SH-SY5Y (cell line): ENCODE results near the gene THRB.

Source experiments
- GATA2 ChIP-seq: IDR thresholded peaks from 2 replicates; pipeline ENCODE4 v1.6.1; 2011; ENCODE audit warnings: mild to moderate bottlenecking, low read depth, low read length
- GATA3 ChIP-seq: IDR thresholded peaks from 2 replicates; pipeline ENCODE4 v1.6.1; 2011; ENCODE audit warnings: low read depth, mild to moderate bottlenecking, low read length, moderate library complexity

DNA sequence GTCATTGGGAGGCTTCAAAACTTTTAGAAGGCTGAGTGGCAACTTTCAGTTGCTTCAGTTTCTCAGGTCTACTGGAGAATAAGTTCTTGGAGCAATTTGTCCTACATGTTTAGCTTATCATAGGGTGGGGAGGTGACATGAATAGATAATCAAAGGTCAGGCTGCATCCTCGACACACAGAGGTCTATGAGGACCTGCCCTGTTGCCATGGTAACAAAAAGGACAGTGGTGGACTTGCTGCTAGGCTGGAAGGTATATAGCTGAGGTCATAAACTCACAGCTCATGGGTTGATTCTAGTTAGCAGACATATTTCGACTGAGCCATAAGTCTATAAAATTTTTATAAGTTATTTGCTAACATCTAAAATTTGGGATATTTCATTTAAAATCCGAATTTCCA is 267.0 kb downstream of the THRB start:
- no peak for TF ChIP-seq GATA2
- TF ChIP-seq GATA3 = no peak
